ENCODE results near the gene ADARB2.

GRCh38 chr10:1706711-1707110 is 30.6 kb downstream of the ADARB2 start:
- TF ChIP-seq CTCF (IDR thresholded peaks at IDR 0.05), result no peak
- no peak for TF ChIP-seq POLR2A (IDR thresholded peaks at IDR 0.05)

Data from Peyer's patch (tissue), 4 donors.